Measurements from ENCODE around the gene DIP2C. TPM values are rescaled to one million over a fixed set of nuclear protein-coding genes. Genes with fewer than 3 reads are reported as not detected.

Gene DIP2C
- total and polyA plus RNA-seq, 7 experiments from 2014 or later: 1.1 to 8.7 (median 4.5) TPM

- no peaks in the 10 kb centered on the region for H3K27me3 ChIP-seq (ENCODE audit: control insufficient read depth in 2 of 2, insufficient read depth in 2 of 2, low read length in 2 of 2)
These were observed 64.7 kb downstream of the DIP2C start for GRCh38 chr10:624605-625332.

GRCh38 chr10:624312-624604 is 65.2 kb downstream of the DIP2C start:
- peaks cover 14 to 43% (median 33%) of the 10 kb centered on the region in 5 donors for H3K27me3 Mint-ChIP-seq
- intact Hi-C loops (cut with micrococcal nuclease): no loop called here

More at GRCh38 chr10:624605-625332, 64.7 kb downstream of the DIP2C start:
- H3K4me1 Mint-ChIP-seq: peaks cover 0 to 14% (median 6%) of the 10 kb centered on the region in 7 donors
- no peak overlapping the region for H3K4me3 ChIP-seq (ENCODE audit: low read length)
- no peak for DNase-seq
- peaks cover 14 to 40% (median 31%) of the 10 kb centered on the region in 5 donors for H3K27me3 Mint-ChIP-seq
- H3K27ac ChIP-seq (ENCODE audit: low read depth, low read length): no peak overlapping the region
- no peaks in the 10 kb centered on the region for H3K36me3 ChIP-seq (ENCODE audit: control insufficient read depth in 2 of 3, insufficient read depth in 3 of 3, low read length in 3 of 3)
- ATAC-seq: no peak
- intact Hi-C loops (cut with micrococcal nuclease): no loop called here
- no peaks in the 10 kb centered on the region for H3K4me1 ChIP-seq (ENCODE audit: control insufficient read depth in 2 of 2, insufficient read depth in 2 of 2, low read length in 2 of 2)
- H3K9me3 Mint-ChIP-seq: no peaks in the 10 kb centered on the region
- ChIA-PET POLR2A (no interaction called here), CTCF (no interaction called here)
- no peak overlapping the region for H3K4me3 Mint-ChIP-seq
- no peaks in the 10 kb centered on the region for H3K9me3 ChIP-seq (ENCODE audit: control insufficient read depth in 2 of 3, low read length in 3 of 3)
- no peak overlapping the region for H3K27ac Mint-ChIP-seq
- H3K36me3 Mint-ChIP-seq: no peaks in the 10 kb centered on the region

GRCh38 chr10:623477-624311 is 65.8 kb downstream of the DIP2C start:
- H3K36me3 ChIP-seq (ENCODE audit: control insufficient read depth in 2 of 3, insufficient read depth in 3 of 3, low read length in 3 of 3): no peaks in the 10 kb centered on the region
- POLR2A ChIA-PET: no interaction called here

More at GRCh38 chr10:624312-624604, 65.2 kb downstream of the DIP2C start:
- Mint-ChIP-seq H3K4me3 (no peak overlapping the region), H3K36me3 (no peaks in the 10 kb centered on the region), H3K27ac (no peak overlapping the region), H3K9me3 (no peaks in the 10 kb centered on the region), H3K4me1 (peaks cover 0 to 15% (median 7%) of the 10 kb centered on the region in 7 donors)
- Histone ChIP-seq H3K36me3 (ENCODE audit: control insufficient read depth in 2 of 3, insufficient read depth in 3 of 3, low read length in 3 of 3) (no peaks in the 10 kb centered on the region), H3K4me1 (ENCODE audit: control insufficient read depth in 2 of 2, insufficient read depth in 2 of 2, low read length in 2 of 2) (no peaks in the 10 kb centered on the region), H3K4me3 (ENCODE audit: low read length) (no peak overlapping the region), H3K27me3 (ENCODE audit: control insufficient read depth in 2 of 2, insufficient read depth in 2 of 2, low read length in 2 of 2) (no peaks in the 10 kb centered on the region), H3K9me3 (ENCODE audit: control insufficient read depth in 2 of 3, low read length in 3 of 3) (no peaks in the 10 kb centered on the region), H3K27ac (ENCODE audit: low read depth, low read length) (no peak overlapping the region)
- ATAC-seq: no peak
- POLR2A ChIA-PET: no interaction called here
- CTCF ChIA-PET: no interaction called here
- DNase-seq: no peak

GRCh38 chr10:623014-623413 is 66.5 kb downstream of the DIP2C start:
- Histone ChIP-seq H3K36me3 (ENCODE audit: control insufficient read depth in 2 of 3, insufficient read depth in 3 of 3, low read length in 3 of 3) (no peaks in the 10 kb centered on the region), H3K9me3 (ENCODE audit: control insufficient read depth in 2 of 3, low read length in 3 of 3) (no peaks in the 10 kb centered on the region), H3K4me3 (ENCODE audit: low read length) (no peak overlapping the region), H3K27me3 (ENCODE audit: control insufficient read depth in 2 of 2, insufficient read depth in 2 of 2, low read length in 2 of 2) (no peaks in the 10 kb centered on the region), H3K4me1 (ENCODE audit: control insufficient read depth in 2 of 2, insufficient read depth in 2 of 2, low read length in 2 of 2) (no peaks in the 10 kb centered on the region), H3K27ac (ENCODE audit: low read depth, low read length) (no peak overlapping the region)
- DNase-seq (no peak), ATAC-seq (no peak)
- H3K4me3 Mint-ChIP-seq: no peak overlapping the region
- intact Hi-C loops (cut with micrococcal nuclease): no loop called here
- ChIA-PET CTCF (no interaction called here), POLR2A (no interaction called here)
- no peaks in the 10 kb centered on the region for H3K9me3 Mint-ChIP-seq
- no peaks in the 10 kb centered on the region for H3K36me3 Mint-ChIP-seq
- peaks cover 19 to 49% (median 34%) of the 10 kb centered on the region in 5 donors for H3K27me3 Mint-ChIP-seq
- H3K4me1 Mint-ChIP-seq: peaks cover 0 to 15% (median 6%) of the 10 kb centered on the region in 7 donors
- no peak overlapping the region for H3K27ac Mint-ChIP-seq

More at GRCh38 chr10:623477-624311, 65.8 kb downstream of the DIP2C start:
- Histone ChIP-seq H3K4me3 (ENCODE audit: low read length) (no peak overlapping the region), H3K27me3 (ENCODE audit: control insufficient read depth in 2 of 2, insufficient read depth in 2 of 2, low read length in 2 of 2) (no peaks in the 10 kb centered on the region), H3K9me3 (ENCODE audit: control insufficient read depth in 2 of 3, low read length in 3 of 3) (no peaks in the 10 kb centered on the region), H3K4me1 (ENCODE audit: control insufficient read depth in 2 of 2, insufficient read depth in 2 of 2, low read length in 2 of 2) (no peaks in the 10 kb centered on the region), H3K27ac (ENCODE audit: low read depth, low read length) (no peak overlapping the region)
- no peak for ATAC-seq
- intact Hi-C loops (cut with micrococcal nuclease): no loop called here
- Mint-ChIP-seq H3K4me1 (peaks cover 0 to 15% (median 7%) of the 10 kb centered on the region in 7 donors), H3K9me3 (no peaks in the 10 kb centered on the region), H3K36me3 (no peaks in the 10 kb centered on the region), H3K27me3 (peaks cover 18 to 44% (median 37%) of the 10 kb centered on the region in 5 donors), H3K4me3 (no peak overlapping the region), H3K27ac (no peak overlapping the region)
- DNase-seq: no peak
- CTCF ChIA-PET: no interaction called here

GRCh38 chr10:621981-622740 is 67.3 kb downstream of the DIP2C start:
- H3K4me1 Mint-ChIP-seq: peaks cover 0 to 15% (median 6%) of the 10 kb centered on the region in 7 donors
- no peaks in the 10 kb centered on the region for H3K36me3 ChIP-seq (ENCODE audit: control insufficient read depth in 2 of 3, insufficient read depth in 3 of 3, low read length in 3 of 3)
- H3K9me3 Mint-ChIP-seq: no peaks in the 10 kb centered on the region
- ATAC-seq (no peak), DNase-seq (no peak)
- CTCF ChIA-PET: no interaction called here
- H3K9me3 ChIP-seq (ENCODE audit: control insufficient read depth in 2 of 3, low read length in 3 of 3): no peaks in the 10 kb centered on the region
- H3K27ac ChIP-seq (ENCODE audit: low read depth, low read length): no peak overlapping the region
- H3K27ac Mint-ChIP-seq: no peak overlapping the region
- peaks cover 19 to 51% (median 36%) of the 10 kb centered on the region in 5 donors for H3K27me3 Mint-ChIP-seq
- H3K4me1 ChIP-seq (ENCODE audit: control insufficient read depth in 2 of 2, insufficient read depth in 2 of 2, low read length in 2 of 2): no peaks in the 10 kb centered on the region
- POLR2A ChIA-PET: no interaction called here
- H3K4me3 Mint-ChIP-seq: no peak overlapping the region
- H3K27me3 ChIP-seq (ENCODE audit: control insufficient read depth in 2 of 2, insufficient read depth in 2 of 2, low read length in 2 of 2): no peaks in the 10 kb centered on the region
- intact Hi-C loops (cut with micrococcal nuclease): no loop called here
- no peaks in the 10 kb centered on the region for H3K36me3 Mint-ChIP-seq
- no peak overlapping the region for H3K4me3 ChIP-seq (ENCODE audit: low read length)

GRCh38 chr10:621513-621912 is 68.0 kb downstream of the DIP2C start:
- ChIA-PET POLR2A (no interaction called here), CTCF (interaction anchor here (0.6 kb wide), 1 partner anchor 430 kb away, joined by 3 read pairs; no protein-coding TSS in a partner anchor)
- Mint-ChIP-seq H3K36me3 (no peaks in the 10 kb centered on the region), H3K4me3 (no peak overlapping the region), H3K27me3 (peaks cover 19 to 56% (median 36%) of the 10 kb centered on the region in 5 donors), H3K27ac (peak overlapping the region in 1 of 9 donors; percentile 32), H3K9me3 (no peaks in the 10 kb centered on the region), H3K4me1 (peaks cover 0 to 15% (median 6%) of the 10 kb centered on the region in 7 donors)
- H3K4me3 ChIP-seq (ENCODE audit: low read length): no peak overlapping the region
- intact Hi-C loops (cut with micrococcal nuclease): no loop called here
- no peaks in the 10 kb centered on the region for H3K4me1 ChIP-seq (ENCODE audit: control insufficient read depth in 2 of 2, insufficient read depth in 2 of 2, low read length in 2 of 2)
- no peak overlapping the region for H3K27ac ChIP-seq (ENCODE audit: low read depth, low read length)
- no peaks in the 10 kb centered on the region for H3K27me3 ChIP-seq (ENCODE audit: control insufficient read depth in 2 of 2, insufficient read depth in 2 of 2, low read length in 2 of 2)
- DNase-seq (no peak), ATAC-seq (no peak)
- no peaks in the 10 kb centered on the region for H3K9me3 ChIP-seq (ENCODE audit: control insufficient read depth in 2 of 3, low read length in 3 of 3)
- H3K36me3 ChIP-seq (ENCODE audit: control insufficient read depth in 2 of 3, insufficient read depth in 3 of 3, low read length in 3 of 3): no peaks in the 10 kb centered on the region
